IPS-NIHi7 (cell line): ENCODE data around the gene AFTPH.

Source experiments
- DNase-seq: peaks from one replicate; pipeline ENCODE4 v3.0.0; 2012; ENCODE audit warnings: mixed read lengths; ENCODE audit errors: extremely low spot score

Gene AFTPH

DNA sequence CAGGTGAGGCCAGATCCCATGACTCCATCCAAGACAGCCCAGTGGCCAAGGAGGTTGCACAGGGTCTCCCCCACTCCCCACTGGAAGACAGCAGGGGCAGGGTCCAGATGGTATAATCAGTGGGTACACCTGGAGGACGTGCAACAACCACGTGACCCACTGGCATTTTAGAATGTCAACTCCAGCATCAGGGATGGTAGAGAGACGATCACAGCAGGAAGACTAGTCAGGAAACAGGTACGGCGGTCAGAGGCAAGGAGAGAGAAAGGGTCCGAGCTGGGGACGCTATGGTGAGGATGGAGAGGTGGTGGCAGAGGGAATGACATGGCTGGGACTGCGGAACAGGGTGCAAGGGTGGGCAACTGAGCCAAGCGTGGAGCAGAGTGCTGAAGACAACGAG, 106.6 kb downstream of the AFTPH start:
- no peak for DNase-seq

GRCh38 chr2:64631771-64632170, 107.6 kb downstream of the AFTPH start:
- DNase-seq, result no peak

GRCh38 chr2:64632835-64633819, 109.0 kb downstream of the AFTPH start:
- no peak for DNase-seq

- no peak for DNase-seq
Measured at GRCh38 chr2:64634345-64635267, 110.5 kb downstream of the AFTPH start.

DNA sequence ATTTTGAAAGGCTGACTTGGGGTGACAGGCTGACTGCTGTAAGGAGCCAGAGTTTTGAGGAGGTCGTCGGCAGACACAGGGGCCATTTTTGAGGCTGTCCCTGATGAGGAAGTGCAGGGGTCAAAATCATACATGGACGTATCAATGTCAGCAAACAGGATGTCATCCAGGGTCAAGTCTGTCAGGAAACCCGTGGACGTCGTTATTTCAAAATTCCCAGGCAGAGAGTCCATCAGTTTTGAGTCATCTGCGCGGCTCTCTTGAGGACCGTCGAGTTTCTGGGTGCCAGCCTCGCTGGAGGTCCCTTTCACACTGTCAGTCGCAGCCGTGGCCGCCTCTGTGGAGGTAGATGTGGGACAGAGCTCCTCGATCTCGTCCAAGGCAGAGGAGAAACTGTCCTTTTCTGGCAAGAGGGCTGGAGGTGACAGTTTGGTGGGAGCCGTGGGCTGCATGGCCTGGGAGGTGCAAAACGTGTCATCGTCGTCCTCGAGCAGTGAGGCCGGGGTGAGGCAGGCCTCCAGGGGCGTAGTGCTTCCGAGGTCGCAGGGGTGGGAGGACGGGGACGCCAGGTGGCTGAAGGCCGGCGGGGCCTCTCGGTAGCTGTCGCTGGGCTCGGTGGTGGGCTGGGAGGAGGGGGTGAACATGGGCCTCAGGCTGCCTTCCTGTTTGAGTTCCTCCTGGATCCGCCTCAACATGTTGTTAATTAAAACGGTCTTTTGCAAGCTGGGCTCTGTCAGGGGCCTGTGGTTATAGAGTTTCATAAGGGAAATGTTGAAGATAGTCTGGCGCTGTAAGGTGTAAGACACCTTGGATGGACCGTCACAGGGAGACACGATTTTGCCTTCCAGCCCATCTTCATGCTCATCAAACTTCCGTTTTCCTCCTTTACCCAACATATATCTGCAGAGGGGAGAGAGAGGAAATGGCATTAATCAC, 112.1 kb downstream of the AFTPH start:
- no peak for DNase-seq

DNA sequence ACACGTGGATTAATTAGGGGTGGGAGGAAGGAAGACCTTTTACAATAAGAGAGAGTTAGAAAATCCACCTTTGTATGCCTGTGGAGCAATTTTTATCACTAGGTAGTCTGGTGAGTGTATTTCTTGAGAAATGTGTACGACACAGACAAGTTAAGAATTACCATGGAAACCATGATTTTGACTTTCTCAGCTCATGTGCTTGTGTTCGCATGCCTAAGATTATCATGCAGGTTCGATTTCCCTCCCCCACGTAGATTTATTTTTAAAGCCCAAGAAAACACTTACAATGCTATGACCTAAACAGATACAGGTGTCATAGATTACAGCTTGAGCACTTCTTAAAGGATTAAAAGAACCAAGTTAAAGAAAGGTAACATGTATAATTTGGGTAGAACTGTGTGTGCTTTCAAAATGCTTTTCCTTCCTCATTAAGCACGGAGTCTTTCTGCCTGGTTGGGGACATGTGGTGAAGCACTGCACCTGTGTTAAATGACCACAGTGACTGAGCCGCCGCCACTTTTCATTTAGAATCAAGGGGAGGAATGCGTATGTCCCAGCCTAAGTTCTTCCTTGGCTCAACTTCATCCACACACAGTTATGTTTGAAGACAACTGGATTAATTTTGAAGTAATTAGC, 113.0 kb downstream of the AFTPH start:
- no peak for DNase-seq

DNA sequence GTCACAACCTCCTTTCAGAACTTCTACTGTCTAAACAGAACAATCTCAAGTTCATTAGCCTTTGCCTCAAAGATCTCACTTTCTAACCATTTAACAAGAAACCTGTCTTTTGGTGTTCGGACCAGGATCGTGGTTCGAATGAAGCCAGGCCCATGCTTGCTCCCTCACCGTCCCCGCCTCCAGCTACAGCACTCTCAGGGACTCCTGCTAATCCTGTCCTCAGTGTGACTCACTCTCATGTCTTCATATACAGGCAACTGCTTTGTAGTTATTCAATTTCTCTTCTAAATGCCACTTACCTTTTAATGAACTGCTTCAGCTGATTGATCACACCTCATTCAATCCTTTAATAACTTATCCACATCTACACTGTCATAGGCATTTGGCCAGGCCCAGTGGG, 113.8 kb downstream of the AFTPH start:
- no peak for DNase-seq

DNA sequence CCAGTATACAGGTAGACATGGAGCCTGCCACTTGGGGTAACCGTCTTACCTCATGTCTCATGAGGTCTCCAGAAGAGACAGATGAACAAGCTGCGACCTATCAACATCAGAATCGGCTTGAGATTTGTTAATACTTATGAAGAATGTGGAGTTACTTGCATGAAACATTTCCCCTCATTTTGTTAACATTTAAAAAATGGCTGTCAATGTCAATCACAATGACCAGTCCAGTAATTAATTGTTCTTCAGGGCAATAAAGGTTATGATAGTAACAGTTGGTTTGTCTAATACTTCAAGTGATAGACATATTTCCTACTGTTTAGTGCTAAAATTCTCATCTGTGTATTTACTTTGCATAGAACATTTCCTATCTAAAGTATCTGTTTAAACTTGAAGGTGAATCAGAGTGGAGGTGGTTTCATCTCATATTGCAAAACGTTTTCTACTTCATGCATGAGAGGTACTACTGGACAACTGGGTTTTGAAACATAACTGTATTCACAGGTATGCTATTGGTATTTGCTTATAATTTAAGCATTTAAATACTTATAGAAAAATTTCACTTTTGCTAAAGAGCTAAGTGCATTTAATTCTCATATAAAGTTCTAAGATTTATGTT, 114.5 kb downstream of the AFTPH start:
- no peak for DNase-seq

DNA sequence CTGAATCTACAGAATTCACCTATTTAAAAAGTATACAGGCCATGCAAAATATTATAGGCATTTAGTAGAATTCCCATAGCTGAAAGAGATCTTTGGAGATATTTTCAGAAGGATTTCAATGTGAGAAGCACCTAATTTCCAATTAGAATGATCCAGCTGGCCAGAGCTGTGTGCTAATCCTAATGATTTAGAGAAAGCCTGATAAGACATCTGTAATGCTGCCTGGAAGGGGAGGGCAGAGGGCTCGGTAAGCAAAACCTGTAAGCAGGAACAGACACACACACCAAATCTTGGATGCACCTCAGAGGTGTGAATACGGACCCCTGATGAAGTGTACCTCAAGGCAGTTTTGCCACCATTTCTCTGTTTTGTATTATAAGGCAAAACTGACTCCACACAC, 115.6 kb downstream of the AFTPH start:
- DNase-seq, result no peak

GRCh38 chr2:64640153-64641044, 116.3 kb downstream of the AFTPH start:
- no peak for DNase-seq

GRCh38 chr2:64641599-64641998, 117.5 kb downstream of the AFTPH start:
- DNase-seq, result no peak
